ENCODE data around the gene SARDH. TPM values are rescaled to one million over a fixed set of nuclear protein-coding genes. Genes with fewer than 3 reads are reported as not detected.

SARDH gene
- total and polyA plus RNA-seq, 2 of the 8 experiments (the other 6 are each of a cell fraction or from before 2014, with no cell fraction given): 6.4 to 7.4 TPM

GRCh38 chr9:133647148-133647547 lies 91.0 kb downstream of the SARDH start:
- Histone ChIP-seq H3K9ac (replicated peaks in 1 of 4; ENCODE audit: extremely low read depth in 1 of 4, low read depth in 3 of 4, low read length in 3 of 4) (no peak overlapping the region), H2BK5ac (ENCODE audit: low read depth, low read length) (no peak overlapping the region), H2BK20ac (ENCODE audit: low read length) (no peak overlapping the region), H3K4me3 (ENCODE audit: extremely low read depth in 1 of 4, insufficient read depth in 2 of 4, low read depth in 3 of 4, low read length in 4 of 4) (no peak overlapping the region), H3K4me2 (ENCODE audit: insufficient read depth in 1 of 2, low read depth in 2 of 2, low read length in 2 of 2) (no peak overlapping the region), H3K79me2 (ENCODE audit: control insufficient read depth in 1 of 2, insufficient read depth in 2 of 2, low read length in 2 of 2) (no peaks in the 10 kb centered on the region), H3K23me2 (ENCODE audit: low read depth, low read length) (0 out of 2 replicates have a peak, but pooled peaks cover 1% of the 10 kb centered on the region), H3K18ac (ENCODE audit: extremely low read depth, low read length) (no peak overlapping the region), H4K8ac (ENCODE audit: extremely low read depth, insufficient read depth, low read length) (no peak overlapping the region), H3K14ac (ENCODE audit: insufficient read length) (no peak overlapping the region), H3K9me3 (ENCODE audit: insufficient read depth in 2 of 2, low read depth in 1 of 2, low read length in 1 of 2) (no peaks in the 10 kb centered on the region), H4K20me1 (replicated peaks in 1 of 2; ENCODE audit: control insufficient read depth in 1 of 2, insufficient read depth in 2 of 2, low read length in 2 of 2) (no peaks in the 10 kb centered on the region), H4K5ac (ENCODE audit: insufficient read length, low read depth, low read length) (no peak overlapping the region), H3K4ac (replicated peaks; ENCODE audit: insufficient read length, low read depth, low read length) (no peak overlapping the region), H3K79me1 (ENCODE audit: low read depth, low read length) (no peaks in the 10 kb centered on the region; the same call in 1 of the 2 replicates), H2BK12ac (ENCODE audit: low read depth, low read length) (no peak overlapping the region), H2BK120ac (replicated peaks; ENCODE audit: low read depth, low read length) (no peak overlapping the region), H3K56ac (replicated peaks; ENCODE audit: insufficient read length, low read depth, low read length) (no peak overlapping the region), H3K27ac (ENCODE audit: low read depth, low read length) (no peak overlapping the region), H3K23ac (ENCODE audit: insufficient read length) (no peak overlapping the region), H3K27me3 (replicated peaks in 1 of 4; ENCODE audit: control insufficient read depth in 3 of 4, extremely low read depth in 1 of 4, insufficient read depth in 3 of 4, low read length in 3 of 4) (no peaks in the 10 kb centered on the region), H2BK15ac (ENCODE audit: low read length) (no peak overlapping the region), H2AFZ (ENCODE audit: low read length) (no peak overlapping the region), H4K91ac (replicated peaks; ENCODE audit: insufficient read length, low read length) (no peak overlapping the region), H3K36me3 (ENCODE audit: control insufficient read depth in 2 of 4, insufficient read depth in 4 of 4, low read length in 3 of 4) (no peaks in the 10 kb centered on the region), H3K4me1 (replicated peaks in 1 of 4; ENCODE audit: control insufficient read depth in 3 of 4, insufficient read depth in 4 of 4, low read length in 3 of 4) (peaks cover 0 to 5% (median 0%) of the 10 kb centered on the region in 4 experiments; a peak in 2 of 7 replicates), H2AK5ac (ENCODE audit: low read depth, low read length) (no peak overlapping the region)
- no peak for DNase-seq (ENCODE audit: low read depth in 1 of 2, low spot score in 2 of 2)
- WGBS, 2 experiments (ENCODE audit: extremely low coverage in 1 of 2, insufficient coverage in 1 of 2, insufficient read length in 1 of 2, insufficient replicate concordance in 2 of 2, low coverage in 1 of 2, low lambda C conversion rate in 2 of 2, missing lambda C conversion rate in 1 of 2): 91% methylated on average over 7 of the region's 7 CpGs; no CpG with 5 or more reads in 1 of the 2 experiments
- CTCF ChIA-PET (ENCODE audit: partially characterized antibody): interaction anchor here (0.8 to 3.4 kb wide), 7 partner anchors 8 to 80 kb away, joined by 3 to 11 read pairs (median 3); partner anchors contain the start of gene DBH
- no peak for FAIRE-seq
- POLR2A ChIA-PET (ENCODE audit: partially characterized antibody): interaction anchor here (1.2 kb wide), 1 partner anchor 12 kb away, joined by 3 read pairs; no protein-coding TSS in a partner anchor
- TF ChIP-seq CHD1 (IDR thresholded peaks at IDR 0.05; ENCODE audit: low read depth, low read length) (no peak), SRF (IDR thresholded peaks at IDR 0.05; ENCODE audit: low read depth, low read length) (no peak), KDM4A (IDR thresholded peaks at IDR 0.05; ENCODE audit: low read depth, low read length, severe bottlenecking) (no peak)
